PC-9 (cell line): Measurements from ENCODE around the gene BMPR1B. TPM values are rescaled to one million over a fixed set of nuclear protein-coding genes. Genes with fewer than 3 reads are reported as not detected.
A peak's percentile ranks its signal among the peaks of the same experiment; 100 is the strongest.

Experiments used
- BruUV-seq: library from RNA; stranded (reverse); fragments of 400-500 nt; replicated peaks from 2 replicates; lab custom pipeline; 2021; lab: Mats Ljungman, UMichigan
- CTCF ChIA-PET: fragments of 300-600 bp; sonication (Branson Sonifier 250); formaldehyde crosslinking; loops from one replicate; lab custom pipeline; 2022; ENCODE audit warnings: antibody characterized with exemption; lab: Charles Lee
- POLR2A ChIA-PET: fragments of 300-600 bp; sonication (Branson Sonifier 250); formaldehyde crosslinking; loops from one replicate; lab custom pipeline; 2022; ENCODE audit warnings: antibody characterized with exemption; ENCODE audit not compliant: unreplicated experiment; lab: Charles Lee
- DNase-seq, 2 experiments: peaks; one replicate each; pipeline versions ENCODE4 v3.0.0 to v3.0.0-alpha.2; 2015 to 2022; ENCODE audit warnings: mixed read lengths in 1 of 2
- H2AFZ ChIP-seq: fragments of 200-600 bp; sonication (generic); 2 replicates; pipeline ENCODE4 v1.8.1; 2017; ENCODE audit warnings: antibody characterized with exemption
- H3F3A ChIP-seq: fragments of 200-600 bp; sonication (generic); 2 replicates; pipeline ENCODE4 v1.8.1; 2017; ENCODE audit warnings: antibody characterized with exemption, mild to moderate bottlenecking, low read depth; ENCODE audit not compliant: insufficient read depth
- H3K27ac ChIP-seq: fragments of 200-600 bp; sonication (generic); 2 replicates; pipeline ENCODE4 v1.6.1; 2016; ENCODE audit warnings: mixed run types
- H3K27me3 ChIP-seq: fragments of 200-600 bp; sonication (generic); 2 replicates; pipeline ENCODE4 v1.6.1; 2016; ENCODE audit warnings: low read depth, mixed run types; ENCODE audit not compliant: insufficient read depth
- H3K36me3 ChIP-seq: fragments of 200-600 bp; sonication (generic); 2 replicates; pipeline ENCODE4 v1.6.1; 2016; ENCODE audit warnings: low read depth, mixed run types
- H3K4me1 ChIP-seq: fragments of 200-600 bp; sonication (generic); replicated peaks from 2 replicates; pipeline ENCODE4 v1.6.1; 2016; ENCODE audit warnings: mixed run types; ENCODE audit not compliant: insufficient read depth
- H3K4me2 ChIP-seq: fragments of 200-600 bp; sonication (generic); 2 replicates; pipeline ENCODE4 v1.6.1; 2017; ENCODE audit warnings: mixed run types
- H3K4me3 ChIP-seq: fragments of 200-600 bp; sonication (generic); 2 replicates; pipeline ENCODE4 v1.6.1; 2016; ENCODE audit warnings: mixed run types
- H3K79me2 ChIP-seq: fragments of 200-600 bp; sonication (generic); 2 replicates; pipeline ENCODE4 v1.6.1; 2017; ENCODE audit warnings: low read depth, mixed run types
- H3K9me2 ChIP-seq: fragments of 200-600 bp; sonication (generic); 2 replicates; pipeline ENCODE4 v1.8.1; 2017; ENCODE audit warnings: mild to moderate bottlenecking; ENCODE audit not compliant: insufficient read depth
- H3K9me3 ChIP-seq: fragments of 200-600 bp; sonication (generic); 2 replicates; pipeline ENCODE4 v1.8.1; 2016; ENCODE audit warnings: low read depth; ENCODE audit not compliant: insufficient read depth
- H4K20me1 ChIP-seq: fragments of 200-600 bp; sonication (generic); 2 replicates; pipeline ENCODE4 v1.8.1; 2017; ENCODE audit not compliant: insufficient read depth
- CTCF ChIP-seq: fragments of 200-600 bp; sonication (generic); conservative IDR thresholded peaks from 2 replicates; pipeline ENCODE4 v1.6.1; 2017; ENCODE audit warnings: mixed run types, antibody characterized with exemption, mild to moderate bottlenecking, moderate library complexity
- EZH2 ChIP-seq: fragments of 200-600 bp; sonication (generic); IDR thresholded peaks from 2 replicates; pipeline ENCODE4 v1.8.0; 2017; ENCODE audit warnings: antibody characterized with exemption, low read depth
- intact Hi-C: fragments of 100-400 bp; cut with micrococcal nuclease; formaldehyde crosslinking; loops from one replicate; pipeline ENCODE4 v1.10.0; 2022; ENCODE audit not compliant: unreplicated experiment
- total RNA-seq: library from RNA; stranded (reverse); gene quantifications from 2 replicates; pipeline ENCODE4 v1.2.3, GENCODE V29; 2021

BMPR1B gene
- total RNA-seq, 1 experiment from 2014 or later, result 1.1 TPM

DNA sequence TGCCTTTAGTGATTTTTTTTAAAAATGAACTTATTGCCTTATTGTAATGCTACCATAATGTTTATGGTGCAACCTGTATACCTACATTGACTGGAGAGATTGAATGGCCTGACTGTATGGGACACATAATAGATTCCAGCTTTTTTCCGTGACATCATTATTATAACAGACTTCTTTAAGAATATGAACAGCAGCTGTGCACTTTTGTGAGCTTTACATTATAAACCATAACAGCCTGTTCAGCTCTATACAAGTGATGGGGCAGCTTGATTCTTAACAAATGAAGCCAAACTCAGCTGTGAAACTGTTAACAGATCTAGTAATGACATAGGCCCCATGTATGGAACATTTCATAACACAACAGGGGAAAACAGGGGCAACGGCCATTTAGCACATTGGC lies 187.0 kb downstream of the BMPR1B start:
- no peak overlapping the region for H3K4me2 ChIP-seq
- H3K27me3 ChIP-seq, result no peaks in the 10 kb centered on the region
- no TSS peak for BruUV-seq
- H3K9me3 ChIP-seq, result no peaks in the 10 kb centered on the region
- intact Hi-C loops, result no loop called here
- H3K4me1 ChIP-seq, result peaks cover 3% of the 10 kb centered on the region
- no peaks in the 10 kb centered on the region for H3K9me2 ChIP-seq
- ChIA-PET CTCF (no interaction called here), POLR2A (interaction anchor here (0.7 to 0.8 kb wide), 2 partner anchors 15 to 175 kb away, joined by 5 read pairs; no protein-coding TSS in a partner anchor)
- no peak for DNase-seq
- H3K36me3 ChIP-seq, result no peaks in the 10 kb centered on the region
- H4K20me1 ChIP-seq, result no peaks in the 10 kb centered on the region
- TF ChIP-seq EZH2 (no peak), CTCF (no peak)
- H2AFZ ChIP-seq, result no peak overlapping the region
- no peak overlapping the region for H3K4me3 ChIP-seq
- H3K79me2 ChIP-seq, result no peaks in the 10 kb centered on the region
- H3F3A ChIP-seq, result no peaks in the 10 kb centered on the region
- no peak overlapping the region for H3K27ac ChIP-seq

GRCh38 chr4:94947681-94948108 lies 189.9 kb downstream of the BMPR1B start:
- no peaks in the 10 kb centered on the region for H3K4me1 ChIP-seq
- intact Hi-C loops, result no loop called here
- CTCF ChIA-PET, result no interaction called here
- H3K27me3 ChIP-seq, result no peaks in the 10 kb centered on the region
- peak in 1 of 2 experiments; percentile 3 for DNase-seq
- H3K9me2 ChIP-seq, result no peaks in the 10 kb centered on the region
- POLR2A ChIA-PET, result interaction anchor here (0.6 kb wide), 1 partner anchor 14 kb away, joined by 3 read pairs; no protein-coding TSS in a partner anchor
- no peak overlapping the region for H3K27ac ChIP-seq
- H3K4me2 ChIP-seq, result no peak overlapping the region
- H3K79me2 ChIP-seq, result no peaks in the 10 kb centered on the region
- BruUV-seq, result no TSS peak
- H4K20me1 ChIP-seq, result no peaks in the 10 kb centered on the region
- H3K9me3 ChIP-seq, result no peaks in the 10 kb centered on the region
- no peaks in the 10 kb centered on the region for H3F3A ChIP-seq
- H2AFZ ChIP-seq, result no peak overlapping the region
- no peaks in the 10 kb centered on the region for H3K36me3 ChIP-seq
- TF ChIP-seq CTCF (no peak), EZH2 (no peak)
- no peak overlapping the region for H3K4me3 ChIP-seq

DNA sequence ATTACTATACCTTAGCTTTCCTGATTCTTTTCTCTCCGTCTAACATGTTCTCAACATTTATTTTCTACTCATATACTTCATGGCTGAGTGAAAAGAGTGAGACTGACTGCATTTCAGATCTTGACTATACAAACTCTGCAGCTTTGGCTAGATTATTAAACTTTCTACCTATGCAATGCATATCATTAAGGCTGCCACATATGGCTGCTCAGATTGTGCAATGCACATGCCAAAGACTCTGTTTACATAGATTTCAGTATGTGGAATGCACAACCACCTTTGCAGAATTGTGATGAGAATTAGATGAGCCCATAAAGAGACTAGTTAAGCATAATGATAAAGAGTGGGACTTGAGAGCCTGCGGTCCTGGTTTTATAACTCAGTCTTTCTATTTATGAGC lies 196.5 kb downstream of the BMPR1B start:
- POLR2A ChIA-PET, result no interaction called here

More for the DNA sequence above, 196.5 kb downstream of the BMPR1B start:
- no peaks in the 10 kb centered on the region for H3K4me1 ChIP-seq
- H3K4me3 ChIP-seq, result no peak overlapping the region
- H3K27me3 ChIP-seq, result no peaks in the 10 kb centered on the region
- H3K79me2 ChIP-seq, result no peaks in the 10 kb centered on the region
- H3K4me2 ChIP-seq, result no peak overlapping the region
- TF ChIP-seq EZH2 (no peak), CTCF (no peak)
- no peaks in the 10 kb centered on the region for H3K36me3 ChIP-seq
- intact Hi-C loops, result no loop called here
- no peaks in the 10 kb centered on the region for H3K9me3 ChIP-seq
- no peaks in the 10 kb centered on the region for H4K20me1 ChIP-seq
- CTCF ChIA-PET, result no interaction called here
- no peaks in the 10 kb centered on the region for H3K9me2 ChIP-seq
- no peaks in the 10 kb centered on the region for H3F3A ChIP-seq
- no peak overlapping the region for H3K27ac ChIP-seq
- H2AFZ ChIP-seq, result no peak overlapping the region
- DNase-seq, result no peak
- BruUV-seq, result no TSS peak
